Measurements from ENCODE around the gene MRPL18. TPM values are rescaled to one million over a fixed set of nuclear protein-coding genes. Genes with fewer than 3 reads are reported as not detected.
A peak's percentile ranks its signal among the peaks of the same experiment; 100 is the strongest.

The MRPL18 gene
- total RNA-seq, 1 donor from 2014 or later: 64.6 TPM

DNA sequence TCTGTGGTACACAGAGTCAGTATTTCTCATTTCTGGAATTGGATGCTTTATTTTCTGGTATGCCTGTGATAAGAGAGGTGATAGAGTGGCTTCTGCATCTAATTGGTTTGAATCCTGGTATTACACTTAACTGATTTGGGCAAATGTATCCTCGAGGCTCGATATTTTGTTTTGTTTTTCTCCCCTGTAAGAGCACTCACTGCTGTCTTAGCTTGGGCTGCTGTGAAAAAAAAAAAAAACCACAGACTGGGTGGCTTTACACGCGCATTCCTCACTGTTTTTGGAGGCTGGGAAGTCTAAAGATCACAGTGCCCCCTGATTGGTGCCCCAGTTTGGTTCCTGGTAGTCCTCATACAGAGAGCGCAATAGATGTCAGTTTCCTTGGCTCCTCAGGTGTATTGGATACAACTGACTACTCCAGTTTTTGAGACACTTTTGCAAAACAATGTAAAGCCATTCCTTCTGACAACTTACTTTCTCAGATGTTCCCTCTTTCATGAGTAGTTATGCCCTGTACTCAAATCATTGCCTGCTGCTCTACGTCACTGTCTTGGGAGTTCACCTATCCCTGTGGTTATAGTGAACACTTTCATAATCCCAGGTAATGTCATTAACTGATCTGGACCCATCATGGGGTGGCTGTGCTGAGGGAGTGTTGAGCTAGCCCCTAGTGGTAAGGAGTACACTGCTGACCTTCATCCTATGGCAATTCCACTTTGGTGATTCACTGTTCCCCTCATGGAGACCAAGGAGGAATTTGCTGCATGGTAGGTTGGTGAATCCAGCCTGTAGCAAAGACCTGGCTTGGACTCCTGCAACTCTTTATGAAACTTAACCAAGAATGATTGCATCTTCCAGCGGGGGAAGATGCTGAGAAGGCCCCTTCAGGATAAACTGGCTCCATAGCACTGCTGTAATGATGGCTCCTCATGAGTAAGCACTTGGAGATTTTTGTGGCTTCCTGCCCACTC, 32.0 kb upstream of the MRPL18 start:
- FAIRE-seq: no peak
- Mint-ChIP-seq H3K27ac (ENCODE audit: unreplicated experiment) (peak overlapping the region; percentile 80), H3K36me3 (ENCODE audit: low read depth, unreplicated experiment) (peaks cover 25% of the 10 kb centered on the region), H3K27me3 (ENCODE audit: low read depth, unreplicated experiment) (no peaks in the 10 kb centered on the region), H3K4me3 (ENCODE audit: unreplicated experiment) (peak overlapping the region; percentile 23), H3K4me1 (ENCODE audit: low read depth, unreplicated experiment) (peaks cover 37% of the 10 kb centered on the region), H3K9me3 (ENCODE audit: unreplicated experiment) (no peaks in the 10 kb centered on the region)
- peak overlapping the region; percentile 45 for H3K27ac ChIP-seq (ENCODE audit: low read depth, low read length)
- H3K4me2 ChIP-seq (ENCODE audit: low read length): peak overlapping the region; percentile 28
- H4K20me1 ChIP-seq (ENCODE audit: insufficient read depth, low read length): peaks cover 24% of the 10 kb centered on the region
- H3K27me3 ChIP-seq (ENCODE audit: insufficient read depth, low read length): no peaks in the 10 kb centered on the region
- no peaks in the 10 kb centered on the region for H3K9me3 ChIP-seq (ENCODE audit: insufficient read depth, low read depth, low read length)
- peaks cover 41% of the 10 kb centered on the region for H3K4me1 ChIP-seq (ENCODE audit: insufficient read depth, low read length)
- peaks cover 16% of the 10 kb centered on the region for H3K79me2 ChIP-seq (ENCODE audit: insufficient read depth, low read length)
- no peak overlapping the region for H2AFZ ChIP-seq (ENCODE audit: low read depth, low read length)
- H3K36me3 ChIP-seq (ENCODE audit: insufficient read depth, low read length): peaks cover 38% of the 10 kb centered on the region
- TF ChIP-seq EZH2 (IDR thresholded peaks at IDR 0.05; ENCODE audit: insufficient read depth, low read length): no peak
- TF ChIP-seq, protein P1, sequence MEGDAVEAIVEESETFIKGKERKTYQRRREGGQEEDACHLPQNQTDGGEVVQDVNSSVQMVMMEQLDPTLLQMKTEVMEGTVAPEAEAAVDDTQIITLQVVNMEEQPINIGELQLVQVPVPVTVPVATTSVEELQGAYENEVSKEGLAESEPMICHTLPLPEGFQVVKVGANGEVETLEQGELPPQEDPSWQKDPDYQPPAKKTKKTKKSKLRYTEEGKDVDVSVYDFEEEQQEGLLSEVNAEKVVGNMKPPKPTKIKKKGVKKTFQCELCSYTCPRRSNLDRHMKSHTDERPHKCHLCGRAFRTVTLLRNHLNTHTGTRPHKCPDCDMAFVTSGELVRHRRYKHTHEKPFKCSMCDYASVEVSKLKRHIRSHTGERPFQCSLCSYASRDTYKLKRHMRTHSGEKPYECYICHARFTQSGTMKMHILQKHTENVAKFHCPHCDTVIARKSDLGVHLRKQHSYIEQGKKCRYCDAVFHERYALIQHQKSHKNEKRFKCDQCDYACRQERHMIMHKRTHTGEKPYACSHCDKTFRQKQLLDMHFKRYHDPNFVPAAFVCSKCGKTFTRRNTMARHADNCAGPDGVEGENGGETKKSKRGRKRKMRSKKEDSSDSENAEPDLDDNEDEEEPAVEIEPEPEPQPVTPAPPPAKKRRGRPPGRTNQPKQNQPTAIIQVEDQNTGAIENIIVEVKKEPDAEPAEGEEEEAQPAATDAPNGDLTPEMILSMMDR (IDR thresholded peaks at IDR 0.05; ENCODE audit: insufficient read depth, low read depth, low read length): peak; percentile 49
- H3K9ac ChIP-seq (ENCODE audit: low read length): peak overlapping the region; percentile 29
- DNase-seq (ENCODE audit: low read depth): peak; percentile 72
- H3K4me3 ChIP-seq (ENCODE audit: insufficient read depth, low read depth, low read length): peak overlapping the region; percentile 0

DNA sequence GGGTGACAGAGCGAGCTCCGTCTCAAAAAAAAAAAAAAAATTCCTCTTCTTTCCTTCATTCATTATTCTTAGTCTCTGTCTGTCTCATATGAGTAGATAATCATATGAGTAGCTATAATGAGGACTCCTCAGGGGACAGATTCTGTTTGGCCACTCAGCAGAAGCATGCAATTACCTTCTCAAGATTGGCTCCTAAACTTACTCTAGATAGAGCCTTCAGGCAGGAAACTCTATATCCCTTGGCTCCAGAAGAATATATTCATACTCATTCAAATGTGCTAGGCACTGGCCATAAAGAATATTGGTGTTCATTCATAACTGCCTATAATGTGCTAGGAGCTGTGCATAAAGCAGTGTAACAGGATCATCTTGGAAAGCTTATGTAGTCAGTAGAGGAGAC, 30.6 kb upstream of the MRPL18 start:
- H3K9ac ChIP-seq (ENCODE audit: low read length): peak overlapping the region; percentile 86
- H3K9me3 ChIP-seq (ENCODE audit: insufficient read depth, low read depth, low read length): no peaks in the 10 kb centered on the region
- Mint-ChIP-seq H3K4me3 (ENCODE audit: unreplicated experiment) (no peak overlapping the region), H3K27ac (ENCODE audit: unreplicated experiment) (peak overlapping the region; percentile 99), H3K4me1 (ENCODE audit: low read depth, unreplicated experiment) (peaks cover 37% of the 10 kb centered on the region), H3K9me3 (ENCODE audit: unreplicated experiment) (no peaks in the 10 kb centered on the region), H3K36me3 (ENCODE audit: low read depth, unreplicated experiment) (peaks cover 24% of the 10 kb centered on the region), H3K27me3 (ENCODE audit: low read depth, unreplicated experiment) (no peaks in the 10 kb centered on the region)
- DNase-seq (ENCODE audit: low read depth) (no peak), FAIRE-seq (no peak)
- H3K36me3 ChIP-seq (ENCODE audit: insufficient read depth, low read length): peaks cover 30% of the 10 kb centered on the region
- peaks cover 20% of the 10 kb centered on the region for H4K20me1 ChIP-seq (ENCODE audit: insufficient read depth, low read length)
- no peak for TF ChIP-seq EZH2 (IDR thresholded peaks at IDR 0.05; ENCODE audit: insufficient read depth, low read length)
- TF ChIP-seq, protein P1 (IDR thresholded peaks at IDR 0.05; ENCODE audit: insufficient read depth, low read depth, low read length): no peak
- peaks cover 22% of the 10 kb centered on the region for H3K79me2 ChIP-seq (ENCODE audit: insufficient read depth, low read length)
- H3K4me2 ChIP-seq (ENCODE audit: low read length): peak overlapping the region; percentile 98
- no peak overlapping the region for H3K4me3 ChIP-seq (ENCODE audit: insufficient read depth, low read depth, low read length)
- H3K27ac ChIP-seq (ENCODE audit: low read depth, low read length): peak overlapping the region; percentile 91
- no peak overlapping the region for H2AFZ ChIP-seq (ENCODE audit: low read depth, low read length)
- H3K4me1 ChIP-seq (ENCODE audit: insufficient read depth, low read length): peaks cover 42% of the 10 kb centered on the region
- no peaks in the 10 kb centered on the region for H3K27me3 ChIP-seq (ENCODE audit: insufficient read depth, low read length)

Measured in astrocyte (in vitro differentiated cells and primary cell).